HCT116 (cell line): Measurements from ENCODE around the gene CCDC28B. TPM values are rescaled to one million over a fixed set of nuclear protein-coding genes. Genes with fewer than 3 reads are reported as not detected.

ENCODE experiments used
- ATAC-seq: fragments of 200-7000 bp; cut with Tn5 transposase; 2 replicates; pipeline ENCODE4 v1.9.1; 2020; ENCODE audit warnings: mild to moderate bottlenecking, moderate library complexity
- BruUV-seq: library from RNA; stranded (reverse); fragments of 400-500 nt; replicated peaks from 2 replicates; lab custom pipeline; 2021; lab: Mats Ljungman, UMichigan
- CTCF ChIA-PET: fragments of 300-600 bp; sonication (Branson Sonifier 250); formaldehyde crosslinking; loops from one replicate; lab custom pipeline; 2021; ENCODE audit warnings: antibody characterized with exemption; lab: Charles Lee
- POLR2A ChIA-PET: fragments of 300-600, 350-600 bp; sonication (Branson Sonifier 250); formaldehyde crosslinking; loops from one replicate; lab custom pipeline; 2021; ENCODE audit warnings: antibody characterized with exemption; lab: Charles Lee
- RAD21 ChIA-PET, 2 experiments: fragments of 300-600 bp; sonication (Branson Sonifier 250); formaldehyde crosslinking; loops; one replicate each; lab custom pipeline; 2023; ENCODE audit warnings: low total read pairs in 2 of 2; ENCODE audit not compliant: uncharacterized antibody in 2 of 2, unreplicated experiment in 2 of 2, low non-redundant PET in 1 of 2; lab: Charles Lee
- DNase-seq: peaks from one replicate; pipeline ENCODE4 v3.0.0-alpha.2; 2010; ENCODE audit warnings: low read depth, low spot score
- H2AFZ ChIP-seq: fragments of 200-600 bp; shearing (Covaris generic), sonication (generic); 2 replicates; pipeline ENCODE4 v1.6.1; 2017; ENCODE audit warnings: low read depth, mixed run types, mixed read lengths, antibody characterized with exemption, low read length; ENCODE audit not compliant: poor library complexity, severe bottlenecking
- H3K27ac ChIP-seq: 2 replicates; pipeline ENCODE4 v1.5.1; 2012; ENCODE audit warnings: low read depth, low read length
- H3K27me3 ChIP-seq: fragments of 200-600 bp; sonication (generic); 2 replicates; pipeline ENCODE4 v1.6.1; 2016; ENCODE audit warnings: mixed run types, low read length, mixed read lengths; ENCODE audit not compliant: insufficient read depth
- H3K36me3 ChIP-seq, 2 experiments: fragments of 200-500 bp in 1 of 2; fragments of 200-600 bp in 1 of 2; sonication (Bioruptor generic) in 1 of 2; sonication (generic) in 1 of 2; 2 replicates each; pipeline versions ENCODE4 v1.5.1 to v1.6.1; 2014 to 2016; ENCODE audit warnings: low read length in 2 of 2, inconsistent platforms in 1 of 2, mixed read lengths in 1 of 2, mixed run types in 1 of 2; ENCODE audit not compliant: insufficient read depth in 2 of 2, control insufficient read depth in 1 of 2
- H3K4me1 ChIP-seq, 2 experiments: fragments of 200-600 bp in 1 of 2; sonication (generic) in 1 of 2; 2 replicates each; pipeline versions ENCODE4 v1.5.1 to v1.6.1; 2012 to 2017; ENCODE audit warnings: low read length in 2 of 2, inconsistent platforms in 1 of 2, mild to moderate bottlenecking in 1 of 2, mixed read lengths in 1 of 2, mixed run types in 1 of 2, moderate library complexity in 1 of 2; ENCODE audit not compliant: insufficient read depth in 2 of 2, control insufficient read depth in 1 of 2
- H3K4me2 ChIP-seq: fragments of 200-600 bp; sonication (generic); 2 replicates; pipeline ENCODE4 v1.6.1; 2017; ENCODE audit warnings: mixed run types, low read length, mixed read lengths
- H3K4me3 ChIP-seq, 2 experiments: fragments of 200-600 bp in 1 of 2; sonication (generic) in 1 of 2; replicated peaks in 1 of 2; 2 replicates each; pipeline ENCODE4 v1.5.1; 2011 to 2016; ENCODE audit warnings: low read length in 2 of 2, control low read depth in 1 of 2, low read depth in 1 of 2, mild to moderate bottlenecking in 1 of 2, mixed read lengths in 1 of 2, mixed run types in 1 of 2
- H3K79me2 ChIP-seq: fragments of 200-600 bp; sonication (generic); 2 replicates; pipeline ENCODE4 v1.6.1; 2017; ENCODE audit warnings: mild to moderate bottlenecking, mixed run types, low read length, moderate library complexity, mixed read lengths; ENCODE audit not compliant: insufficient read depth
- H3K9ac ChIP-seq: fragments of 200-600 bp; sonication (generic); 2 replicates; pipeline ENCODE4 v1.6.1; 2016; ENCODE audit warnings: low read length, mixed read lengths
- H3K9me2 ChIP-seq: fragments of 200-600 bp; sonication (generic), shearing (Covaris generic); 2 replicates; pipeline ENCODE4 v1.6.1; 2017; ENCODE audit warnings: mixed run types, mild to moderate bottlenecking, moderate library complexity; ENCODE audit not compliant: insufficient read depth
- H3K9me3 ChIP-seq, 2 experiments: fragments of 200-500 bp in 1 of 2; fragments of 200-600 bp in 1 of 2; sonication (Bioruptor generic) in 1 of 2; sonication (generic) in 1 of 2; 2 replicates each; pipeline ENCODE4 v1.6.1; 2014 to 2017; ENCODE audit warnings: low read length in 2 of 2, mixed read lengths in 2 of 2, inconsistent platforms in 1 of 2, low read depth in 1 of 2, mild to moderate bottlenecking in 1 of 2, mixed run types in 1 of 2, moderate library complexity in 1 of 2; ENCODE audit not compliant: control insufficient read depth in 1 of 2, insufficient read depth in 1 of 2
- H4K20me1 ChIP-seq: fragments of 200-600 bp; sonication (generic), shearing (Covaris generic); 2 replicates; pipeline ENCODE4 v1.6.1; 2017; ENCODE audit warnings: mixed run types, mild to moderate bottlenecking, moderate library complexity; ENCODE audit not compliant: insufficient read depth
- CBX3 ChIP-seq: IDR thresholded peaks from 2 replicates; pipeline ENCODE4 v1.6.1; 2012; ENCODE audit warnings: low read depth
- EGR1 ChIP-seq: IDR thresholded peaks from 2 replicates; pipeline ENCODE4 v1.6.1; 2012; ENCODE audit warnings: low read depth
- EZH2 ChIP-seq: fragments of 200-600 bp; sonication (generic); IDR thresholded peaks from 2 replicates; pipeline ENCODE4 v1.6.1; 2017; ENCODE audit warnings: antibody characterized with exemption, mixed run types
- EZH2phosphoT487 ChIP-seq: fragments of 200-600 bp; IDR thresholded peaks from 2 replicates; pipeline ENCODE4 v1.6.1; 2018; ENCODE audit warnings: antibody characterized with exemption, borderline replicate concordance
- FOSL1 ChIP-seq: IDR thresholded peaks from 2 replicates; pipeline ENCODE4 v1.6.1; 2012; ENCODE audit warnings: low read depth
- JUND ChIP-seq: IDR thresholded peaks from 2 replicates; pipeline ENCODE4 v1.6.1; 2012
- MAX ChIP-seq: IDR thresholded peaks from 2 replicates; pipeline ENCODE4 v1.6.1; 2012
- POLR2AphosphoS5 ChIP-seq: IDR thresholded peaks from 2 replicates; pipeline ENCODE4 v1.6.1; 2011; ENCODE audit warnings: mild to moderate bottlenecking, low read depth, low read length, moderate library complexity
- RAD21 ChIP-seq: IDR thresholded peaks from 2 replicates; pipeline ENCODE4 v1.6.1; 2012; ENCODE audit warnings: low read depth, mild to moderate bottlenecking
- SIN3A ChIP-seq: IDR thresholded peaks from 2 replicates; pipeline ENCODE4 v1.6.1; 2012; ENCODE audit warnings: low read depth
- SP1 ChIP-seq: IDR thresholded peaks from 2 replicates; pipeline ENCODE4 v1.6.1; 2012; ENCODE audit warnings: low read depth
- SRF ChIP-seq: IDR thresholded peaks from 2 replicates; pipeline ENCODE4 v1.6.1; 2012; ENCODE audit warnings: low read depth
- TCF7L2 ChIP-seq: IDR thresholded peaks from 2 replicates; pipeline ENCODE4 v1.7.0; 2011; ENCODE audit warnings: borderline replicate concordance, inconsistent platforms; ENCODE audit not compliant: insufficient read depth, insufficient read length; ENCODE audit errors: extremely low read depth
- ZBTB33 ChIP-seq: IDR thresholded peaks from 2 replicates; pipeline ENCODE4 v1.6.1; 2011; ENCODE audit warnings: mild to moderate bottlenecking, low read length, moderate library complexity; ENCODE audit not compliant: insufficient replicate concordance; ENCODE audit errors: extremely low read depth
- ZFX ChIP-seq: fragments of 450-650 bp; IDR thresholded peaks from 2 replicates; pipeline ENCODE4 v1.6.1; 2017
- intact Hi-C: fragments of 100-400 bp; cut with micrococcal nuclease; formaldehyde crosslinking; loops from 2 replicates; pipeline ENCODE4 v1.10.0; 2022
- total RNA-seq: library from RNA; stranded (reverse); gene quantifications from one replicate; pipeline ENCODE4 v1.2.1, GENCODE V29; 2021; ENCODE audit not compliant: unreplicated experiment
- TF ChIP-seq, protein P1 (sequence below), 3 experiments: fragments of 200-600 bp in 1 of 3; sonication (generic) in 1 of 3; IDR thresholded peaks in 2 of 3; conservative IDR thresholded peaks in 1 of 3; 2 replicates each; pipeline ENCODE4 v1.5.1; 2012 to 2017; ENCODE audit warnings: low read depth in 2 of 3, low read length in 2 of 3, antibody characterized with exemption in 1 of 3, borderline replicate concordance in 1 of 3, control low read depth in 1 of 3, mild to moderate bottlenecking in 1 of 3, mixed read lengths in 1 of 3, mixed run types in 1 of 3, moderate library complexity in 1 of 3; ENCODE audit not compliant: insufficient read depth in 1 of 3
- TF ChIP-seq, protein P2 (sequence below): IDR thresholded peaks from 2 replicates; pipeline ENCODE4 v1.6.1; 2012; ENCODE audit warnings: low read depth

The CCDC28B gene
- total RNA-seq, 1 experiment from 2014 or later: 5.9 TPM

DNA sequence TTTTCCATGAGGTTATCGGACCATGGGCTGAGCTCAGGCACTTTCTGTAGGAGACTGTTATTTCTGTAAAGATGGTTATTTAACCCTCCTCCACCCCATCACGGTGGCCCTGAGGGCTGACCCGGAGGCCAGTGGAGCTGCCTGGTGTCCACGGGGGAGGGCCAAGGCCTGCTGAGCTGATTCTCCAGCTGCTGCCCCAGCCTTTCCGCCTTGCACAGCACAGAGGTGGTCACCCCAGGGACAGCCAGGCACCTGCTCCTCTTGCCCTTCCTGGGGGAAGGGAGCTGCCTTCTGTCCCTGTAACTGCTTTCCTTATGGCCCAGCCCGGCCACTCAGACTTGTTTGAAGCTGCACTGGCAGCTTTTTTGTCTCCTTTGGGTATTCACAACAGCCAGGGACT, 2.6 kb upstream of the CCDC28B start:
- ChIA-PET POLR2A (no interaction called here), CTCF (interaction anchor here (1.1 kb wide), 1 partner anchor 13 kb away, joined by 3 read pairs; no protein-coding TSS in a partner anchor), RAD21 (no interaction called here)
- DNase-seq: no peak
- TF ChIP-seq TCF7L2: no peak
- TF ChIP-seq, protein P1, sequence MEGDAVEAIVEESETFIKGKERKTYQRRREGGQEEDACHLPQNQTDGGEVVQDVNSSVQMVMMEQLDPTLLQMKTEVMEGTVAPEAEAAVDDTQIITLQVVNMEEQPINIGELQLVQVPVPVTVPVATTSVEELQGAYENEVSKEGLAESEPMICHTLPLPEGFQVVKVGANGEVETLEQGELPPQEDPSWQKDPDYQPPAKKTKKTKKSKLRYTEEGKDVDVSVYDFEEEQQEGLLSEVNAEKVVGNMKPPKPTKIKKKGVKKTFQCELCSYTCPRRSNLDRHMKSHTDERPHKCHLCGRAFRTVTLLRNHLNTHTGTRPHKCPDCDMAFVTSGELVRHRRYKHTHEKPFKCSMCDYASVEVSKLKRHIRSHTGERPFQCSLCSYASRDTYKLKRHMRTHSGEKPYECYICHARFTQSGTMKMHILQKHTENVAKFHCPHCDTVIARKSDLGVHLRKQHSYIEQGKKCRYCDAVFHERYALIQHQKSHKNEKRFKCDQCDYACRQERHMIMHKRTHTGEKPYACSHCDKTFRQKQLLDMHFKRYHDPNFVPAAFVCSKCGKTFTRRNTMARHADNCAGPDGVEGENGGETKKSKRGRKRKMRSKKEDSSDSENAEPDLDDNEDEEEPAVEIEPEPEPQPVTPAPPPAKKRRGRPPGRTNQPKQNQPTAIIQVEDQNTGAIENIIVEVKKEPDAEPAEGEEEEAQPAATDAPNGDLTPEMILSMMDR (IDR thresholded peaks at IDR 0.05 in 2 of 3, conservative IDR thresholded peaks at IDR 0.05 in 1 of 3; ENCODE audit: borderline replicate concordance in 1 of 3, insufficient read depth in 1 of 3, low read depth in 2 of 3, low read length in 2 of 3): no peak
- no peak for TF ChIP-seq SP1
- TF ChIP-seq POLR2AphosphoS5: no peak
- TF ChIP-seq EZH2phosphoT487: no peak
- no peak for TF ChIP-seq SIN3A
- no peak for TF ChIP-seq SRF
- no peak for TF ChIP-seq MAX
- no peak for TF ChIP-seq EGR1
- TF ChIP-seq CBX3: no peak
- no peak for TF ChIP-seq JUND
- TF ChIP-seq RAD21: no peak
- no peak for TF ChIP-seq FOSL1
- no peak for TF ChIP-seq ZFX
- TF ChIP-seq, protein P2, sequence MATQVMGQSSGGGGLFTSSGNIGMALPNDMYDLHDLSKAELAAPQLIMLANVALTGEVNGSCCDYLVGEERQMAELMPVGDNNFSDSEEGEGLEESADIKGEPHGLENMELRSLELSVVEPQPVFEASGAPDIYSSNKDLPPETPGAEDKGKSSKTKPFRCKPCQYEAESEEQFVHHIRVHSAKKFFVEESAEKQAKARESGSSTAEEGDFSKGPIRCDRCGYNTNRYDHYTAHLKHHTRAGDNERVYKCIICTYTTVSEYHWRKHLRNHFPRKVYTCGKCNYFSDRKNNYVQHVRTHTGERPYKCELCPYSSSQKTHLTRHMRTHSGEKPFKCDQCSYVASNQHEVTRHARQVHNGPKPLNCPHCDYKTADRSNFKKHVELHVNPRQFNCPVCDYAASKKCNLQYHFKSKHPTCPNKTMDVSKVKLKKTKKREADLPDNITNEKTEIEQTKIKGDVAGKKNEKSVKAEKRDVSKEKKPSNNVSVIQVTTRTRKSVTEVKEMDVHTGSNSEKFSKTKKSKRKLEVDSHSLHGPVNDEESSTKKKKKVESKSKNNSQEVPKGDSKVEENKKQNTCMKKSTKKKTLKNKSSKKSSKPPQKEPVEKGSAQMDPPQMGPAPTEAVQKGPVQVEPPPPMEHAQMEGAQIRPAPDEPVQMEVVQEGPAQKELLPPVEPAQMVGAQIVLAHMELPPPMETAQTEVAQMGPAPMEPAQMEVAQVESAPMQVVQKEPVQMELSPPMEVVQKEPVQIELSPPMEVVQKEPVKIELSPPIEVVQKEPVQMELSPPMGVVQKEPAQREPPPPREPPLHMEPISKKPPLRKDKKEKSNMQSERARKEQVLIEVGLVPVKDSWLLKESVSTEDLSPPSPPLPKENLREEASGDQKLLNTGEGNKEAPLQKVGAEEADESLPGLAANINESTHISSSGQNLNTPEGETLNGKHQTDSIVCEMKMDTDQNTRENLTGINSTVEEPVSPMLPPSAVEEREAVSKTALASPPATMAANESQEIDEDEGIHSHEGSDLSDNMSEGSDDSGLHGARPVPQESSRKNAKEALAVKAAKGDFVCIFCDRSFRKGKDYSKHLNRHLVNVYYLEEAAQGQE: no peak
- no peak for TF ChIP-seq EZH2
- TF ChIP-seq ZBTB33: no peak
- H3K9me2 ChIP-seq: no peaks in the 10 kb centered on the region
- no peak overlapping the region for H3K4me3 ChIP-seq
- no peaks in the 10 kb centered on the region for H3K9me3 ChIP-seq
- no peaks in the 10 kb centered on the region for H3K79me2 ChIP-seq
- BruUV-seq: no TSS peak
- no peaks in the 10 kb centered on the region for H3K27me3 ChIP-seq
- H4K20me1 ChIP-seq: no peaks in the 10 kb centered on the region; the same call in 1 of the 2 replicates
- intact Hi-C loops: no loop called here
- H3K36me3 ChIP-seq: peaks cover 22 to 43% of the 10 kb centered on the region in 2 experiments
- no peak overlapping the region for H3K4me2 ChIP-seq
- no peak overlapping the region for H3K9ac ChIP-seq
- no peak for ATAC-seq
- no peak overlapping the region for H3K27ac ChIP-seq
- peaks cover 5 to 21% of the 10 kb centered on the region in 2 experiments; a peak in 3 of 4 replicates for H3K4me1 ChIP-seq
- H2AFZ ChIP-seq: no peak overlapping the region
